IMR-90 (cell line): ENCODE results near the gene FAM20C. TPM values are rescaled to one million over a fixed set of nuclear protein-coding genes. Genes with fewer than 3 reads are reported as not detected.

ENCODE experiments used
- ATAC-seq: fragments of 200-7000 bp; cut with Tn5 transposase; 2 replicates; pipeline ENCODE4 v1.9.1; 2020; ENCODE audit warnings: low read depth, mild to moderate bottlenecking, moderate library complexity
- BruUV-seq: library from RNA; stranded (reverse); fragments of 400-500 nt; replicated peaks from 2 replicates; lab custom pipeline; 2021; lab: Mats Ljungman, UMichigan
- CTCF ChIA-PET: fragments of 300-600 bp; formaldehyde crosslinking; extraction: SDS; loops from one replicate; lab custom pipeline; 2021; ENCODE audit warnings: antibody characterized with exemption; lab: Yijun Ruan, JAX
- POLR2A ChIA-PET: fragments of 300-600 bp; sonication (Branson Sonifier 250); formaldehyde crosslinking; loops from one replicate; lab custom pipeline; 2022; ENCODE audit warnings: antibody characterized with exemption; ENCODE audit not compliant: unreplicated experiment; lab: Charles Lee
- DNase-seq: peaks from one replicate; pipeline ENCODE4 v3.0.0; 2013
- H2AFZ ChIP-seq: replicated peaks from 2 replicates; pipeline ENCODE3; 2013; ENCODE audit warnings: low read length, mild to moderate bottlenecking; ENCODE audit not compliant: poor library complexity
- H2AK5ac ChIP-seq: 2 replicates; pipeline ENCODE4 v1.6.1; 2013; ENCODE audit warnings: low read depth, low read length, inconsistent platforms
- H2AK9ac ChIP-seq: replicated peaks from 2 replicates; pipeline ENCODE3; 2013; ENCODE audit warnings: mild to moderate bottlenecking, low read depth, low read length, moderate library complexity; ENCODE audit not compliant: poor library complexity
- H2BK120ac ChIP-seq: 2 replicates; pipeline ENCODE4 v1.6.1; 2013; ENCODE audit warnings: low read depth, low read length, inconsistent platforms
- H2BK15ac ChIP-seq: 3 replicates; pipeline ENCODE4 v1.6.1; 2013; ENCODE audit warnings: low read depth, low read length, inconsistent platforms
- H2BK20ac ChIP-seq: 2 replicates; pipeline ENCODE4 v1.6.1; 2013; ENCODE audit warnings: low read depth, mild to moderate bottlenecking, inconsistent platforms, low read length, moderate library complexity
- H2BK5ac ChIP-seq: 2 replicates; pipeline ENCODE4 v1.6.1; 2013; ENCODE audit warnings: mild to moderate bottlenecking, low read depth, low read length, inconsistent platforms; ENCODE audit not compliant: poor library complexity, severe bottlenecking
- H3K14ac ChIP-seq: replicated peaks from 2 replicates; pipeline ENCODE4 v1.6.1; 2013; ENCODE audit warnings: low read depth, low read length, inconsistent platforms
- H3K18ac ChIP-seq: 2 replicates; pipeline ENCODE4 v1.6.1; 2013; ENCODE audit warnings: low read depth, low read length, control low read depth
- H3K23ac ChIP-seq: 2 replicates; pipeline ENCODE4 v1.6.1; 2013; ENCODE audit warnings: low read depth, low read length, inconsistent platforms
- H3K27ac ChIP-seq: 2 replicates; pipeline ENCODE4 v1.5.1; 2013; ENCODE audit warnings: mild to moderate bottlenecking, control low read depth, low read length; ENCODE audit not compliant: insufficient read depth
- H3K27me3 ChIP-seq: 2 replicates; pipeline ENCODE4 v1.6.1; 2013; ENCODE audit warnings: low read length; ENCODE audit not compliant: control insufficient read depth, insufficient read depth
- H3K36me3 ChIP-seq: 2 replicates; pipeline ENCODE4 v1.6.1; 2013; ENCODE audit warnings: low read length, mixed read lengths; ENCODE audit not compliant: control insufficient read depth, insufficient read depth
- H3K4ac ChIP-seq: 2 replicates; pipeline ENCODE4 v1.6.1; 2013; ENCODE audit warnings: low read depth, low read length, inconsistent platforms
- H3K4me1 ChIP-seq: 2 replicates; pipeline ENCODE4 v1.6.1; 2013; ENCODE audit warnings: low read length, mixed read lengths; ENCODE audit not compliant: control insufficient read depth, insufficient read depth
- H3K4me2 ChIP-seq: 2 replicates; pipeline ENCODE4 v1.6.1; 2013; ENCODE audit warnings: low read depth, mild to moderate bottlenecking, control low read depth, low read length, moderate library complexity
- H3K4me3 ChIP-seq: 2 replicates; pipeline ENCODE4 v1.5.1; 2013; ENCODE audit warnings: low read depth, mild to moderate bottlenecking, control low read depth, low read length, moderate library complexity; ENCODE audit not compliant: insufficient read depth
- H3K56ac ChIP-seq: 2 replicates; pipeline ENCODE4 v1.6.1; 2013; ENCODE audit warnings: low read length, inconsistent platforms; ENCODE audit not compliant: insufficient read depth; ENCODE audit errors: extremely low read depth
- H3K79me1 ChIP-seq, 2 experiments: 2 replicates each; pipeline ENCODE4 v1.6.1; 2013; ENCODE audit warnings: low read length in 2 of 2, inconsistent platforms in 1 of 2, low read depth in 1 of 2
- H3K9ac ChIP-seq: 2 replicates; pipeline ENCODE4 v1.6.1; 2013; ENCODE audit warnings: low read depth, low read length, control low read depth
- H3K9me1 ChIP-seq: 2 replicates; pipeline ENCODE4 v1.6.1; 2013; ENCODE audit warnings: low read length, inconsistent platforms; ENCODE audit not compliant: insufficient read depth
- H3K9me3 ChIP-seq: 2 replicates; pipeline ENCODE4 v1.6.1; 2013; ENCODE audit warnings: low read length; ENCODE audit not compliant: control insufficient read depth, insufficient read depth
- H4K20me1 ChIP-seq: 2 replicates; pipeline ENCODE4 v1.6.1; 2013; ENCODE audit warnings: low read length, inconsistent platforms; ENCODE audit not compliant: insufficient read depth
- H4K5ac ChIP-seq: 2 replicates; pipeline ENCODE4 v1.6.1; 2013; ENCODE audit warnings: mild to moderate bottlenecking, low read depth, low read length, control low read depth
- H4K8ac ChIP-seq, 2 experiments: 2 replicates each; pipeline ENCODE4 v1.6.1; 2013; ENCODE audit warnings: low read depth in 2 of 2, low read length in 2 of 2, control low read depth in 1 of 2, inconsistent platforms in 1 of 2
- H4K91ac ChIP-seq: 2 replicates; pipeline ENCODE4 v1.6.1; 2013; ENCODE audit warnings: low read depth, low read length, inconsistent platforms; ENCODE audit not compliant: insufficient read depth
- BHLHE40 ChIP-seq: fragments of 150-350 bp; IDR thresholded peaks from 2 replicates; pipeline ENCODE4 v1.6.1; 2016; ENCODE audit warnings: mild to moderate bottlenecking, low read depth, low read length
- CEBPB ChIP-seq: IDR thresholded peaks from 2 replicates; pipeline ENCODE4 v1.6.1; 2012; ENCODE audit warnings: low read depth, low read length, improper control_type of control experiment
- CHD1 ChIP-seq: IDR thresholded peaks from 2 replicates; pipeline ENCODE4 v1.6.1; 2012; ENCODE audit warnings: low read depth, low read length, improper control_type of control experiment
- CTCF ChIP-seq: conservative IDR thresholded peaks from 2 replicates; pipeline ENCODE4 v1.5.1; 2012; ENCODE audit warnings: mild to moderate bottlenecking, low read depth, low read length, improper control_type of control experiment
- ELK1 ChIP-seq: fragments of 150-350 bp; IDR thresholded peaks from 2 replicates; pipeline ENCODE4 v1.6.1; 2016; ENCODE audit warnings: low read depth, mild to moderate bottlenecking, low read length, moderate library complexity, borderline replicate concordance
- FOS ChIP-seq: fragments of 150-350 bp; IDR thresholded peaks from 2 replicates; pipeline ENCODE4 v1.6.1; 2016; ENCODE audit warnings: low read depth, low read length
- MAFK ChIP-seq: IDR thresholded peaks from 2 replicates; pipeline ENCODE4 v1.6.1; 2012; ENCODE audit warnings: low read depth, low read length, improper control_type of control experiment
- MAZ ChIP-seq: IDR thresholded peaks from 2 replicates; pipeline ENCODE4 v1.6.1; 2012; ENCODE audit warnings: low read depth, mild to moderate bottlenecking, low read length, improper control_type of control experiment, moderate library complexity, borderline replicate concordance
- MXI1 ChIP-seq: IDR thresholded peaks from 2 replicates; pipeline ENCODE4 v1.6.1; 2012; ENCODE audit warnings: low read depth, mild to moderate bottlenecking, low read length, moderate library complexity, borderline replicate concordance
- NFE2L2 ChIP-seq: fragments of 150-350 bp; IDR thresholded peaks from 2 replicates; pipeline ENCODE4 v1.6.1; 2016; ENCODE audit warnings: low read depth, mild to moderate bottlenecking, low read length
- POLR2A ChIP-seq: IDR thresholded peaks from 2 replicates; pipeline ENCODE4 v1.6.1; 2012; ENCODE audit warnings: mild to moderate bottlenecking, low read depth, low read length
- RAD21 ChIP-seq: IDR thresholded peaks from 2 replicates; pipeline ENCODE4 v1.6.1; 2012; ENCODE audit warnings: low read length, improper control_type of control experiment
- RCOR1 ChIP-seq: IDR thresholded peaks from 2 replicates; pipeline ENCODE4 v1.6.1; 2012; ENCODE audit warnings: mild to moderate bottlenecking, low read length, improper control_type of control experiment; ENCODE audit not compliant: insufficient replicate concordance
- RFX5 ChIP-seq: IDR thresholded peaks from 2 replicates; pipeline ENCODE4 v1.8.0; 2012; ENCODE audit warnings: low read depth, mild to moderate bottlenecking, low read length, moderate library complexity
- SMC3 ChIP-seq: fragments of 150-350 bp; IDR thresholded peaks from 2 replicates; pipeline ENCODE4 v1.6.1; 2016; ENCODE audit warnings: low read depth, mild to moderate bottlenecking, antibody characterized with exemption, low read length, moderate library complexity
- WGBS, 2 experiments: methylation state at CpG; one replicate each; pipeline versions ENCODE4 v1.1.5 to v1.1.7; 2013; ENCODE audit warnings: missing lambda C conversion rate in 2 of 2; ENCODE audit not compliant: insufficient read length in 1 of 2; ENCODE audit errors: extremely low coverage in 2 of 2; 5-methylcytosine and 5-hydroxymethylcytosine counted together
- dilution Hi-C: fragments of 300-500 bp; cut with HindIII; formaldehyde crosslinking; loops from one replicate; pipeline ENCODE4 v1.14.3; 2018; ENCODE audit warnings: low sequenced_read_pairs; ENCODE audit not compliant: unreplicated experiment
- in situ Hi-C: fragments of 300-500 bp; cut with MboI; formaldehyde crosslinking; loops from 3 replicates; pipeline ENCODE4 v1.14.3; 2019; ENCODE audit warnings: low sequenced_read_pairs, inconsistent platforms, mixed read lengths
- intact Hi-C: fragments of 100-400 bp; cut with micrococcal nuclease; formaldehyde crosslinking; loops from 2 replicates; pipeline ENCODE4 v1.10.0; 2022
- polyA plus RNA-seq, 3 experiments: library from polyadenylated mRNA; depleted of rRNA; stranded (reverse); fragments of >200 nt; gene quantifications; 2 replicates each; pipeline ENCODE4 v1.2.3, GENCODE V29; 2012; ENCODE audit warnings: low replicate concordance in 1 of 3
- total RNA-seq: library from RNA; depleted of rRNA; stranded (reverse); fragments of >200 nt; gene quantifications from 2 replicates; pipeline ENCODE4 v1.2.3, GENCODE V29; 2012
- TF ChIP-seq, protein P1 (sequence below): fragments of 150-350 bp; IDR thresholded peaks from 2 replicates; pipeline ENCODE4 v1.6.1; 2017; ENCODE audit warnings: mild to moderate bottlenecking, antibody characterized with exemption, low read length, low read depth

The FAM20C gene
- total and polyA plus RNA-seq, 2 of the 4 experiments (the other 2 are of a cell fraction): 7.7 to 36.6 TPM

GRCh38 chr7:241513-241912 lies 49.1 kb downstream of the FAM20C start:
- CTCF ChIA-PET: no interaction called here
- in situ Hi-C loops (no loop called here), intact Hi-C loops (no loop called here)

More at GRCh38 chr7:241513-241912, 49.1 kb downstream of the FAM20C start:
- Histone ChIP-seq H3K4me3 (no peak overlapping the region), H3K4ac (no peak overlapping the region; the same call in 1 of the 2 replicates), H2BK20ac (no peak overlapping the region), H3K9ac (no peak overlapping the region), H4K5ac (no peak overlapping the region), H3K9me3 (no peaks in the 10 kb centered on the region), H3K27ac (no peak overlapping the region), H3K36me3 (peaks cover 47% of the 10 kb centered on the region), H4K8ac (no peak overlapping the region), H3K56ac (no peak overlapping the region), H3K4me1 (peaks cover 3% of the 10 kb centered on the region; the same call in 1 of the 2 replicates), H3K18ac (no peak overlapping the region), H2AK9ac (no peak overlapping the region), H2BK15ac (no peak overlapping the region), H2BK5ac (no peak overlapping the region), H3K9me1 (peaks cover 22% of the 10 kb centered on the region), H3K14ac (no peak overlapping the region), H4K20me1 (peaks cover 50% of the 10 kb centered on the region), H3K23ac (no peak overlapping the region), H3K4me2 (no peak overlapping the region), H3K79me1 (peaks cover 31 to 56% of the 10 kb centered on the region in 2 experiments), H3K27me3 (no peaks in the 10 kb centered on the region), H4K91ac (no peak overlapping the region), H2AFZ (no peak overlapping the region), H2BK120ac (no peak overlapping the region), H2AK5ac (no peak overlapping the region)
- POLR2A ChIA-PET: no interaction called here
- WGBS, 2 experiments: 93% methylated on average over 10 of the region's 13 CpGs; no CpG with 5 or more reads in 1 of the 2 experiments
- dilution Hi-C loops: no loop called here
- TF ChIP-seq RCOR1: no peak
- no peak for TF ChIP-seq MAFK
- TF ChIP-seq SMC3: no peak
- TF ChIP-seq RAD21: no peak
- no peak for TF ChIP-seq CHD1
- no peak for TF ChIP-seq ELK1
- TF ChIP-seq FOS: no peak
- TF ChIP-seq POLR2A: no peak
- no peak for TF ChIP-seq NFE2L2
- TF ChIP-seq CEBPB: no peak
- no peak for TF ChIP-seq RFX5
- TF ChIP-seq, protein P1, sequence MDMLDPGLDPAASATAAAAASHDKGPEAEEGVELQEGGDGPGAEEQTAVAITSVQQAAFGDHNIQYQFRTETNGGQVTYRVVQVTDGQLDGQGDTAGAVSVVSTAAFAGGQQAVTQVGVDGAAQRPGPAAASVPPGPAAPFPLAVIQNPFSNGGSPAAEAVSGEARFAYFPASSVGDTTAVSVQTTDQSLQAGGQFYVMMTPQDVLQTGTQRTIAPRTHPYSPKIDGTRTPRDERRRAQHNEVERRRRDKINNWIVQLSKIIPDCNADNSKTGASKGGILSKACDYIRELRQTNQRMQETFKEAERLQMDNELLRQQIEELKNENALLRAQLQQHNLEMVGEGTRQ: no peak
- no peak for TF ChIP-seq BHLHE40
- TF ChIP-seq CTCF: no peak
- TF ChIP-seq MAZ: no peak
- TF ChIP-seq MXI1: no peak
- no TSS peak for BruUV-seq
- ATAC-seq: no peak
- no peak for DNase-seq
